GM21529 (cell line): ENCODE results near the gene CACNA1H.

ENCODE experiments used
- ATAC-seq: cut with Tn5 transposase; IDR thresholded peaks from one replicate; pipeline ENCODE4 v1.9.1; 2021; ENCODE audit not compliant: unreplicated experiment

CACNA1H gene

DNA sequence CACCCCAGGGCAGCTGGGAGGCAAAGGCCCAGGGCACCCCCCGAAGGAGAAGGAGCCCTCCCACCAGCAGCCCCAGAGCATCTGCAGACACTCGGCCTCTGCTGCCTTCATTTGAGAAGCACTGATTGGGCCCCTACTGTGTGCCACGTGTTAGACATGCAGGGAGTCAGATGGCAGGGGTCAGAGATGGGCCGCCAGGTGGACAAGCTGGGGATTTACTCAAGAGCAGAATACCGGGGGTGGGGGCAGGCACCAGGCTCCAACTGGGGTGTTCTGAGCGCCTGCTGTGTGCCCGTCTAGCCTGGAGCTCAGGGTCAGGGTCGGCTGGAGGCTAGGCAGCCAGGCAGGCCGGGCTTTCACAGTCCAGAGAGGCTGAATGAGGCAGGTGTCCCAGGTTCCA lies 53.4 kb downstream of the CACNA1H start:
- no peak for ATAC-seq

- ATAC-seq, result no peak
Measured at GRCh38 chr16:1206786-1207185, 53.9 kb downstream of the CACNA1H start.

DNA sequence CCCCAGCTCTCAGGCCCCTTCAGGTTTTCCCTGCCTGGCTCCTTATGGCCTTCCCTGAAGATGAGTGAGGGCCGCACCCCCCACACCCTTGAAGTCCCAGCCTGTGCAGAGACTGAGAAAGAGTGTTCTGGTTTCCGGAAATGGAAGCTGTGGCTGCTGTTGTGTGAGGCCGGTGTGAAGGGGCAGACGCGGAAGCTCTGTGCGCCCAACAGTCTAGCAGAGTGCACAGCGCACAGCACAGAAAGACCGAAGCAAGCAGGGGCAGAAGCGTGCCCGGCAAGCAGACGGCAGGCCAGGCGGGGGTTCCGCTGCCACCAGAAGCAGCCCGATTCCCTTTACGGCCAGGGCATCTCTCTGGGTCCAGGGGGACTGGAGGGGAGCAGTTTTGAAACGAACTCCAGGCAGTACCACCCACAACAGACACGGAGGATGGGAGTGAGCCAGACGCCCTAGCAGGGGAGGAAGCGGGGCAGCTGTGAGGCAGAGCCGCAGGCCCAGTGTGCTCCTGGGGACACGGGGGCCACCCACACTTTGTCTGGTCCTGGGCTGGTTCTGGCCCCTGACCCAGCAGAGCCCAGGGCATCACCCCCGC lies 55.4 kb downstream of the CACNA1H start:
- ATAC-seq, result no peak

- ATAC-seq, result no peak
Measured at GRCh38 chr16:1209081-1209480, 56.2 kb downstream of the CACNA1H start.

- ATAC-seq, result no peak
Measured at GRCh38 chr16:1210461-1210860, 57.6 kb downstream of the CACNA1H start.

DNA sequence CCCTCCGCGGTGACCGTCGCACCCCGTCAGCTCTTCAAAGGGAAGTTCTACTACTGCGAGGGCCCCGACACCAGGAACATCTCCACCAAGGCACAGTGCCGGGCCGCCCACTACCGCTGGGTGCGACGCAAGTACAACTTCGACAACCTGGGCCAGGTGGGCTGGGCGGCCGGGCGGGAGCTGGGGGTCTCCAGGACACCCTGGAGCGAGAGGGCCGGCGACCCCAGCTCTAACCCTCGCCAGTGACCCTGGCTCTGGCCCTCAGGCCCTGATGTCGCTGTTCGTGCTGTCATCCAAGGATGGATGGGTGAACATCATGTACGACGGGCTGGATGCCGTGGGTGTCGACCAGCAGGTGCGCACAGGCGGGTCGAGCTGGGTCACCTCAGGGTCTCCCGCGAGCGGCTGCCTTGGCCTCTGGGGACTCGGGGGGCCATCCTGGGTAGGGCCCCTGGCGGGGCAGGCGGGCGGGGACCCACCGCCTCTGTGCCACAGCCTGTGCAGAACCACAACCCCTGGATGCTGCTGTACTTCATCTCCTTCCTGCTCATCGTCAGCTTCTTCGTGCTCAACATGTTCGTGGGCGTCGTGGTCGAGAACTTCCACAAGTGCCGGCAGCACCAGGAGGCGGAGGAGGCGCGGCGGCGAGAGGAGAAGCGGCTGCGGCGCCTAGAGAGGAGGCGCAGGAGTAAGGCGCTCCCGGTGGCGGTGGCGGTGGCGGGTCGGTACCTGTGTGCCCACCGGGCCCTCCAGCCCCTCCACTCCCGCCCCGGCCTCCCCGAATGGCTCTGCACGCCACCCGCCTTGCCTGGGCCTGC lies 58.8 kb downstream of the CACNA1H start:
- no peak for ATAC-seq

- no peak for ATAC-seq
Measured at GRCh38 chr16:1212616-1213194, 59.8 kb downstream of the CACNA1H start.

DNA sequence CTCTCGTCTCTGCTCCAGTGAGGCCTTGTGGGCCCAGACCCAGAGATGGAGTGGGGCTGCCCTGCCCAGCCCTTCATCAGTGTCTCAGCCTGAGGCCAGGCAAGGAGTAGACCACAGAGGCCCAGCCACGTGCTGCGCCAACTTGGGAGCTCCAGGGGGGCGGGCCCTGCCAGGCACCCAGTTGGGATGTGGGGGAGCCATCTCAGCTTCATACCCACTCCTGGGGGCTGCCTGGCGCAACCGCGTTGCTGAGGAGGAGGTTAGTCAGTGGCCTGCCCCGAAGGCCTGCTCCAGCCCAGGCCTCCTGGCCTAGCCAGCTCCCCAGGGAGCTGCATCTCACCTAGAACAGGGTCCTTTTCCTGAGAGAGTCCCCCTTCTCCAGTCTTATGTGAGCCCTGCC lies 60.3 kb downstream of the CACNA1H start:
- no peak for ATAC-seq

- ATAC-seq, result no peak
Measured at GRCh38 chr16:1213796-1214372, 61.0 kb downstream of the CACNA1H start.

DNA sequence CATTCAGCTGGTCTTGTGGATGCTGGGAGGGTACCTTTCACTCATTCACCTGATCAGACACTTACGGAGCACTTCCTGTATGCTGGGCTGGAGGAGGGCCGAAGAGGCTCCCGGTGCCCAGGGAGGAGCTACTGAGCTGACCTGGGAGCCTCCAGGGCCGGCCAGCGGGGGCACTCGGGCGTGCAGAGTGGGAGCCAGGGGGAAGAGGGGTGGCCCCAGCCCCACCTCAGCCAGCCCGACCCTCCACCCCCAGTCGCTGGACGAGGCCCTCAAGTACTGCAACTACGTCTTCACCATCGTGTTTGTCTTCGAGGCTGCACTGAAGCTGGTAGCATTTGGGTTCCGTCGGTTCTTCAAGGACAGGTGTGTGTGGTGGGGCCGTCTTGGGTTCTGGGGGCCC lies 61.8 kb downstream of the CACNA1H start:
- ATAC-seq, result no peak

- no peak for ATAC-seq
Measured at GRCh38 chr16:1215574-1216295, 62.8 kb downstream of the CACNA1H start.

- ATAC-seq, result no peak
Measured at GRCh38 chr16:1216296-1216619, 63.4 kb downstream of the CACNA1H start.

- no peak for ATAC-seq
Measured at GRCh38 chr16:1216681-1217400, 63.9 kb downstream of the CACNA1H start.

- ATAC-seq, result no peak
Measured at GRCh38 chr16:1217526-1217925, 64.6 kb downstream of the CACNA1H start.

DNA sequence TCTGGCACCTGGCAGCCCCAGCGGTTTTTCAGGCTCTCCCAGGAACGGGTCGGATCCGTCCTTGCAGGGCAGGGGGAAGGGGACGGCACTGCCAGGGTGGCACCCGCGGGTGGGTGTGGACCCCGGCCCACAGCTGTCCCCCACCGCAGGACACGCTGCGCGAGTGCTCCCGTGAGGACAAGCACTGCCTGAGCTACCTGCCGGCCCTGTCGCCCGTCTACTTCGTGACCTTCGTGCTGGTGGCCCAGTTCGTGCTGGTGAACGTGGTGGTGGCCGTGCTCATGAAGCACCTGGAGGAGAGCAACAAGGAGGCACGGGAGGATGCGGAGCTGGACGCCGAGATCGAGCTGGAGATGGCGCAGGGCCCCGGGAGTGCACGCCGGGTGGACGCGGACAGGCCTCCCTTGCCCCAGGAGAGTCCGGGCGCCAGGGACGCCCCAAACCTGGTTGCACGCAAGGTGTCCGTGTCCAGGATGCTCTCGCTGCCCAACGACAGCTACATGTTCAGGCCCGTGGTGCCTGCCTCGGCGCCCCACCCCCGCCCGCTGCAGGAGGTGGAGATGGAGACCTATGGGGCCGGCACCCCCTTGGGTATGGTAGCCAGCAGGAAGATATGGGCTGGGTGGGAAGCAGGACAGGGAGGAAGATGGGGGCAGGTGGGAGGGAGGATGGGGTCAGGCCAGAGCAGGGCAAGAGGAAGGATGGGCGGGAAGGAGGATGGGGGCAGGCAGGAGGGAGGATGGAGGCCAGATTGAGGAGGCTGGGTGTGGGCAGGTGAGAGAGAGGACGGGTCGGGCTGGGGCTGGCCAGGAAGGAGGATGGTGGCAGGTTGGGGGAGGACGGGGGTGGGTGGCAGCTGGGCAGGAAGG lies 65.4 kb downstream of the CACNA1H start:
- no peak for ATAC-seq

DNA sequence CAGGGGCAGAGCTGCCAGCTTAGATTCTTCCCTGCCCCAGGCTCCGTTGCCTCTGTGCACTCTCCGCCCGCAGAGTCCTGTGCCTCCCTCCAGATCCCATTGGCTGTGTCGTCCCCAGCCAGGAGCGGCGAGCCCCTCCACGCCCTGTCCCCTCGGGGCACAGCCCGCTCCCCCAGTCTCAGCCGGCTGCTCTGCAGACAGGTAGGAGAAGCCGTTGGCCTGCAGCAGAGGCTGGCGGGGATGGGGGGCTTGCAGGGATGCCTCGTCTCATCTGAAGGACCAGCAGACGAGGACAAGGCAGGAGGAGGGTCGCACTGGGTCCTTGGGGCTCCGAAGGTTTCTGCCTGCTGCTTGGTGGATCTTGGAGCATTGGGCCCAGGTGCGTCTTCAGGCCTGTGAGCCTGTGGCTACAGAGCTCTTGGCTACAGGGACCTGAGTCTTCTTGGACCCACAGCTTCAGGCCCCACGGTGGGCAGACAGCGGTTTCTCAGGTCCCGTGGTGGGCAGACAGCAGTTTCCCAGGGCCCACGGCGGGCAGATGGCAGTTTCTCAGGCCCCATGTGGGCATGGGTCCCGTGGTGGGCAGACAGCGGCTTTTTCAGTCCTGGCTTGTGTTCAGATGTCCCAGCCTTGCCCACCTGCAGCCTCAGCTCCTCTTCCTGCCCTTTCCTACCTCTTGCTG lies 66.2 kb downstream of the CACNA1H start:
- no peak for ATAC-seq

GRCh38 chr16:1220098-1220728 lies 67.3 kb downstream of the CACNA1H start:
- ATAC-seq, result no peak

DNA sequence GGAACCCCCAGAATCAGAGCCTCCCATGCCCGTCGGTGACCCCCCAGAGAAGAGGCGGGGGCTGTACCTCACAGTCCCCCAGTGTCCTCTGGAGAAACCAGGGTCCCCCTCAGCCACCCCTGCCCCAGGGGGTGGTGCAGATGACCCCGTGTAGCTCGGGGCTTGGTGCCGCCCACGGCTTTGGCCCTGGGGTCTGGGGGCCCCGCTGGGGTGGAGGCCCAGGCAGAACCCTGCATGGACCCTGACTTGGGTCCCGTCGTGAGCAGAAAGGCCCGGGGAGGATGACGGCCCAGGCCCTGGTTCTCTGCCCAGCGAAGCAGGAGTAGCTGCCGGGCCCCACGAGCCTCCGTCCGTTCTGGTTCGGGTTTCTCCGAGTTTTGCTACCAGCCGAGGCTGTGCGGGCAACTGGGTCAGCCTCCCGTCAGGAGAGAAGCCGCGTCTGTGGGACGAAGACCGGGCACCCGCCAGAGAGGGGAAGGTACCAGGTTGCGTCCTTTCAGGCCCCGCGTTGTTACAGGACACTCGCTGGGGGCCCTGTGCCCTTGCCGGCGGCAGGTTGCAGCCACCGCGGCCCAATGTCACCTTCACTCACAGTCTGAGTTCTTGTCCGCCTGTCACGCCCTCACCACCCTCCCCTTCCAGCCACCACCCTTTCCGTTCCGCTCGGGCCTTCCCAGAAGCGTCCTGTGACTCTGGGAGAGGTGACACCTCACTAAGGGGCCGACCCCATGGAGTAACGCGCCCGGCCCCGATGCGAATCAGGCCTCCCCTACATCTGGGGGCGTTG lies 68.1 kb downstream of the CACNA1H start:
- no peak for ATAC-seq
